GM23338 (cell line): ENCODE data around the gene SSTR5. TPM values are rescaled to one million over a fixed set of nuclear protein-coding genes. Genes with fewer than 3 reads are reported as not detected.

ENCODE experiments used
- ATAC-seq: fragments of 200-7000 bp; cut with Tn5 transposase; 3 replicates; pipeline ENCODE4 v1.9.1; 2020
- DNase-seq: peaks from one replicate; pipeline ENCODE4 v3.0.0-alpha.2; 2015; ENCODE audit warnings: low spot score
- H2AFZ ChIP-seq: fragments of 200-600 bp; sonication (generic); 2 replicates; pipeline ENCODE4 v1.8.0; 2016; ENCODE audit warnings: antibody characterized with exemption, mild to moderate bottlenecking, moderate library complexity
- H3F3A ChIP-seq: fragments of 200-600 bp; sonication (generic); replicated peaks from 2 replicates; pipeline ENCODE4 v1.8.0; 2017; ENCODE audit warnings: antibody characterized with exemption, mixed run types, low read depth
- H3K27ac ChIP-seq: fragments of 200-600 bp; sonication (generic); 2 replicates; pipeline ENCODE4 v1.6.1; 2016; ENCODE audit warnings: low read depth
- H3K27me3 ChIP-seq: fragments of 200-600 bp; sonication (generic); 2 replicates; pipeline ENCODE4 v1.8.0; 2016; ENCODE audit warnings: mild to moderate bottlenecking, mixed run types, moderate library complexity; ENCODE audit not compliant: insufficient read depth
- H3K36me3 ChIP-seq: fragments of 200-600 bp; sonication (generic); 2 replicates; pipeline ENCODE4 v1.8.0; 2016; ENCODE audit warnings: mild to moderate bottlenecking; ENCODE audit not compliant: insufficient read depth
- H3K4me1 ChIP-seq: fragments of 200-600 bp; sonication (generic); 2 replicates; pipeline ENCODE4 v1.8.0; 2016; ENCODE audit warnings: mild to moderate bottlenecking, moderate library complexity; ENCODE audit not compliant: insufficient read depth
- H3K4me2 ChIP-seq: fragments of 200-600 bp; sonication (generic); 2 replicates; pipeline ENCODE4 v1.7.1; 2017; ENCODE audit warnings: mixed run types
- H3K4me3 ChIP-seq: fragments of 200-600 bp; sonication (generic); 2 replicates; pipeline ENCODE4 v1.6.1; 2016; ENCODE audit warnings: mixed run types
- H3K79me2 ChIP-seq: fragments of 200-600 bp; sonication (generic); replicated peaks from 2 replicates; pipeline ENCODE4 v1.8.0; 2017; ENCODE audit warnings: mild to moderate bottlenecking; ENCODE audit not compliant: insufficient read depth
- H3K9me2 ChIP-seq: fragments of 200-600 bp; sonication (generic); 2 replicates; pipeline ENCODE4 v1.8.0; 2017; ENCODE audit not compliant: insufficient read depth
- H4K20me1 ChIP-seq: fragments of 200-600 bp; sonication (generic); replicated peaks from 2 replicates; pipeline ENCODE4 v1.8.0; 2017; ENCODE audit warnings: mild to moderate bottlenecking; ENCODE audit not compliant: insufficient read depth
- H3K27ac Mint-ChIP-seq: 2 replicates; pipeline ENCODE4 v1.8.0; 2020; ENCODE audit warnings: inconsistent platforms, mild to moderate bottlenecking, moderate library complexity, mixed read lengths
- H3K27me3 Mint-ChIP-seq: 3 replicates; pipeline ENCODE4 v1.8.0; 2022; ENCODE audit warnings: low read depth, mild to moderate bottlenecking, moderate library complexity, mixed read lengths, inconsistent platforms; ENCODE audit not compliant: insufficient read depth, poor library complexity
- H3K36me3 Mint-ChIP-seq: 3 replicates; pipeline ENCODE4 v1.8.0; 2021; ENCODE audit warnings: low read depth, mild to moderate bottlenecking, inconsistent platforms, moderate library complexity, mixed read lengths
- H3K4me1 Mint-ChIP-seq: 3 replicates; pipeline ENCODE4 v1.8.0; 2020; ENCODE audit warnings: mild to moderate bottlenecking, inconsistent platforms, mixed read lengths
- H3K4me3 Mint-ChIP-seq: 3 replicates; pipeline ENCODE4 v1.8.0; 2021; ENCODE audit warnings: moderate library complexity, mild to moderate bottlenecking, inconsistent platforms, mixed read lengths
- H3K9me3 Mint-ChIP-seq: 3 replicates; pipeline ENCODE4 v1.8.0; 2020; ENCODE audit warnings: moderate library complexity, mild to moderate bottlenecking, inconsistent platforms, mixed read lengths
- CREB1 ChIP-seq: fragments of 250-450 bp; sonication (Bioruptor Pico); IDR thresholded peaks from 2 replicates; pipeline ENCODE4 v1.5.0; 2020; ENCODE audit warnings: low read depth, mild to moderate bottlenecking, moderate library complexity
- ETS1 ChIP-seq: IDR thresholded peaks from 2 replicates; pipeline ENCODE4 v1.6.1; 2016; ENCODE audit warnings: antibody characterized with exemption
- EZH2 ChIP-seq: fragments of 200-600 bp; sonication (generic); IDR thresholded peaks from one replicate; pipeline ENCODE4 v1.8.0; 2017; ENCODE audit warnings: antibody characterized with exemption, mild to moderate bottlenecking, low read depth; ENCODE audit not compliant: unreplicated experiment
- JUNB ChIP-seq: IDR thresholded peaks from one replicate; pipeline ENCODE4 v1.6.1; 2016; ENCODE audit warnings: antibody characterized with exemption; ENCODE audit not compliant: unreplicated experiment
- REST ChIP-seq: IDR thresholded peaks from one replicate; pipeline ENCODE4 v1.6.1; 2018; ENCODE audit warnings: antibody characterized with exemption; ENCODE audit not compliant: unreplicated experiment
- STAT1 ChIP-seq: IDR thresholded peaks from one replicate; pipeline ENCODE4 v1.6.1; 2016; ENCODE audit warnings: antibody characterized with exemption; ENCODE audit not compliant: unreplicated experiment
- polyA plus RNA-seq: library from polyadenylated mRNA; unstranded; fragments of >200 nt; fragmentation: Nextera tagmentation; extraction: Ambion mirVana; gene quantifications from 2 replicates; pipeline ENCODE4 v1.2.1, GENCODE V29; 2016
- total RNA-seq: library from RNA; depleted of rRNA; stranded (reverse); fragments of >200 nt; shearing (Covaris generic); gene quantifications from 2 replicates; pipeline ENCODE4 v1.2.3, GENCODE V29; 2014

SSTR5 gene
- total and polyA plus RNA-seq, 2 experiments from 2014 or later: 0.60 to 1.0 TPM

- no peaks in the 10 kb centered on the region for H3K27me3 ChIP-seq
- Mint-ChIP-seq H3K9me3 (peaks cover 21% of the 10 kb centered on the region), H3K27me3 (peaks cover 6% of the 10 kb centered on the region), H3K27ac (no peak overlapping the region), H3K4me1 (no peaks in the 10 kb centered on the region), H3K4me3 (no peak overlapping the region), H3K36me3 (peaks cover 3% of the 10 kb centered on the region; the same call in 1 of the 3 replicates)
- no peaks in the 10 kb centered on the region for H3K9me2 ChIP-seq
- ATAC-seq (no peak), DNase-seq (no peak)
- H3K4me1 ChIP-seq: no peaks in the 10 kb centered on the region
- no peak for TF ChIP-seq EZH2
- TF ChIP-seq JUNB: no peak
- TF ChIP-seq CREB1 (CRISPR knock-in tag): no peak
- no peak for TF ChIP-seq ETS1
- no peak for TF ChIP-seq REST
- no peaks in the 10 kb centered on the region for H3F3A ChIP-seq
- H3K36me3 ChIP-seq: no peaks in the 10 kb centered on the region
- H3K4me2 ChIP-seq: no peak overlapping the region
- H2AFZ ChIP-seq: no peak overlapping the region
- H3K27ac ChIP-seq: no peak overlapping the region
- no peaks in the 10 kb centered on the region for H4K20me1 ChIP-seq
- no peaks in the 10 kb centered on the region for H3K79me2 ChIP-seq
- no peak overlapping the region for H3K4me3 ChIP-seq
Observed at GRCh38 chr16:1082266-1082951, 9.9 kb downstream of the SSTR5 start.

GRCh38 chr16:1082952-1083675 lies 10.6 kb downstream of the SSTR5 start:
- DNase-seq (no peak), ATAC-seq (no peak)
- H3K9me2 ChIP-seq: no peaks in the 10 kb centered on the region
- peaks cover 3% of the 10 kb centered on the region; the same call in 1 of the 3 replicates for H3K36me3 Mint-ChIP-seq
- no peaks in the 10 kb centered on the region for H3K36me3 ChIP-seq
- TF ChIP-seq EZH2 (no peak), REST (no peak), STAT1 (no peak)
- H3K4me3 ChIP-seq: no peak overlapping the region
- no peaks in the 10 kb centered on the region for H4K20me1 ChIP-seq
- no peaks in the 10 kb centered on the region for H3K4me1 Mint-ChIP-seq
- no peaks in the 10 kb centered on the region for H3F3A ChIP-seq
- peaks cover 21% of the 10 kb centered on the region for H3K9me3 Mint-ChIP-seq
- H3K27ac ChIP-seq: no peak overlapping the region
- no peaks in the 10 kb centered on the region for H3K27me3 ChIP-seq
- no peak overlapping the region for H3K27ac Mint-ChIP-seq
- H3K27me3 Mint-ChIP-seq: peaks cover 4% of the 10 kb centered on the region
- H3K4me2 ChIP-seq: no peak overlapping the region
- no peaks in the 10 kb centered on the region for H3K79me2 ChIP-seq
- no peaks in the 10 kb centered on the region for H3K4me1 ChIP-seq
- H3K4me3 Mint-ChIP-seq: no peak overlapping the region
- H2AFZ ChIP-seq: no peak overlapping the region
